Psoas muscle (tissue), 8 donors: ENCODE results near the gene GRIK5. TPM values are rescaled to one million over a fixed set of nuclear protein-coding genes. Genes with fewer than 3 reads are reported as not detected.

Experiments used
- ATAC-seq, 4 donors: fragments of 200-7000 bp; cut with Tn5 transposase; one replicate each; pipeline ENCODE4 v1.9.1; 2020; ENCODE audit warnings: moderate library complexity in 3 of 4, mild to moderate bottlenecking in 2 of 4
- DNase-seq, 2 donors: peaks; one replicate each; pipeline ENCODE4 v3.0.0-alpha.2; 2020
- H3K27ac ChIP-seq: fragments of 200-600 bp; one replicate; pipeline ENCODE4 v1.8.0; 2022
- H3K27me3 ChIP-seq, 3 donors: fragments of 200-600 bp in 1 of 3; one replicate each; pipeline versions ENCODE4 v1.6.1 to v1.8.0; 2013 to 2022; ENCODE audit warnings: low read length in 2 of 3, mild to moderate bottlenecking in 2 of 3, moderate library complexity in 1 of 3; ENCODE audit not compliant: insufficient read depth in 3 of 3
- H3K36me3 ChIP-seq, 2 donors: fragments of 200-600 bp in 1 of 2; one replicate each; pipeline versions ENCODE4 v1.6.1 to v1.8.0; 2013 to 2022; ENCODE audit warnings: low read depth in 1 of 2, mild to moderate bottlenecking in 1 of 2, moderate library complexity in 1 of 2; ENCODE audit not compliant: insufficient read depth in 1 of 2
- H3K4me1 ChIP-seq: fragments of 200-600 bp; one replicate; pipeline ENCODE4 v1.8.0; 2022
- H3K4me3 ChIP-seq: fragments of 200-600 bp; one replicate; pipeline ENCODE4 v1.8.0; 2022; ENCODE audit warnings: mild to moderate bottlenecking
- H3K9me3 ChIP-seq: fragments of 200-600 bp; one replicate; pipeline ENCODE4 v1.8.0; 2022
- CTCF ChIP-seq: fragments of 200-600 bp; IDR thresholded peaks from one replicate; pipeline ENCODE4 v1.8.0; 2022; ENCODE audit warnings: antibody characterized with exemption
- WGBS, 3 donors: extraction: QIAGEN DNeasy Blood & Tissue Kit; methylation state at CpG; one replicate each; pipeline versions ENCODE4 v1.1.6 to v1.1.7; 2013; 5-methylcytosine and 5-hydroxymethylcytosine counted together
- intact Hi-C, 2 donors: fragments of 100-400 bp; cut with DNase I; formaldehyde crosslinking; loops; one replicate each; pipeline versions ENCODE4 v1.11.0 to v1.14.2; 2022
- polyA plus RNA-seq, 3 donors: library from polyadenylated mRNA; stranded (reverse); fragments of 200-250 nt; gene quantifications; one replicate each; pipeline ENCODE4 v1.2.3, GENCODE V29; 2013
- total RNA-seq, 4 donors: library from RNA; stranded (reverse); fragmentation: NEBNext Ultra II Directional in 2 of 4; extraction: Animal tissue kit (Norgen Biotek cat#: 25700) in 2 of 4; gene quantifications; one replicate each; pipeline versions ENCODE4 v1.2.1 to v1.2.4, GENCODE V29; 2021 to 2023
- donor health status: healthy with polysubstance abuse.
- donor health status: DM: no; HTN: no; CAD: no; lungs with moderate emphysema.
- donor health status: Bipolar disorder and iron deficiency.
- donor health status: healthy.
- donor health status: DM: yes; HTN: yes; CAD: no.
- donor health status: DM: no; HTN: no; CAD: no.
- donor health status: DM: no; HTN: no; CAD: no.
- donor health status: DM: yes; HTN: yes; CAD: no.

Gene GRIK5
- total and polyA plus RNA-seq, 7 donors: 0.26 to 0.88 (median 0.45) TPM

GRCh38 chr19:41978470-41978869 lies 91.5 kb downstream of the GRIK5 start:
- 85 to 88% (median 87%) methylated on average over 16 to 17 of the region's 17 CpGs for WGBS, 3 donors
- Histone ChIP-seq H3K4me3 (no peak overlapping the region), H3K4me1 (no peaks in the 10 kb centered on the region), H3K9me3 (no peaks in the 10 kb centered on the region), H3K36me3 (no peaks in the 10 kb centered on the region), H3K27me3 (peaks cover 0 to 4% (median 4%) of the 10 kb centered on the region in 3 donors), H3K27ac (no peak overlapping the region)
- ATAC-seq: no peak
- TF ChIP-seq CTCF: no peak
- intact Hi-C loops: no loop called here
- no peak for DNase-seq

- Histone ChIP-seq H3K36me3 (no peaks in the 10 kb centered on the region), H3K27me3 (peaks cover 0 to 4% (median 4%) of the 10 kb centered on the region in 3 donors), H3K4me1 (no peaks in the 10 kb centered on the region), H3K4me3 (no peak overlapping the region), H3K27ac (no peak overlapping the region), H3K9me3 (no peaks in the 10 kb centered on the region)
- no peak for TF ChIP-seq CTCF
- no peak for DNase-seq
- intact Hi-C loops: no loop called here
- WGBS, 3 donors: 77 to 80% (median 79%) methylated on average over 19 to 22 of the region's 22 CpGs
- no peak for ATAC-seq
These were observed 92.1 kb downstream of the GRIK5 start for GRCh38 chr19:41977916-41978315.

GRCh38 chr19:41974652-41975051 lies 95.4 kb downstream of the GRIK5 start:
- no peaks in the 10 kb centered on the region for H3K4me1 ChIP-seq
- DNase-seq (no peak), ATAC-seq (no peak)
- intact Hi-C loops: no loop called here
- H3K4me3 ChIP-seq: no peak overlapping the region
- H3K36me3 ChIP-seq: no peaks in the 10 kb centered on the region
- H3K9me3 ChIP-seq: no peaks in the 10 kb centered on the region
- H3K27ac ChIP-seq: no peak overlapping the region
- WGBS, 3 donors: 60 to 62% (median 61%) methylated on average over 8 of the region's 8 CpGs
- no peak for TF ChIP-seq CTCF
- H3K27me3 ChIP-seq: peaks cover 0 to 9% (median 4%) of the 10 kb centered on the region in 3 donors

GRCh38 chr19:41971363-41971762 lies 98.6 kb downstream of the GRIK5 start:
- Histone ChIP-seq H3K9me3 (no peaks in the 10 kb centered on the region), H3K4me1 (no peaks in the 10 kb centered on the region), H3K36me3 (no peaks in the 10 kb centered on the region), H3K27ac (no peak overlapping the region), H3K4me3 (no peak overlapping the region), H3K27me3 (peaks cover 0 to 13% (median 0%) of the 10 kb centered on the region in 3 donors)
- no peak for DNase-seq
- intact Hi-C loops: no loop called here
- WGBS, 3 donors: 50 to 59% (median 53%) methylated on average over 11 of the region's 11 CpGs
- no peak for ATAC-seq
- no peak for TF ChIP-seq CTCF

- intact Hi-C loops: no loop called here
- DNase-seq (no peak), ATAC-seq (no peak)
- no peaks in the 10 kb centered on the region for H3K9me3 ChIP-seq
- WGBS, 3 donors: 88 to 91% (median 90%) methylated on average over 19 of the region's 19 CpGs
- no peak overlapping the region for H3K4me3 ChIP-seq
- TF ChIP-seq CTCF: no peak
- no peak overlapping the region for H3K27ac ChIP-seq
- no peaks in the 10 kb centered on the region for H3K36me3 ChIP-seq
- no peaks in the 10 kb centered on the region for H3K4me1 ChIP-seq
- H3K27me3 ChIP-seq: peaks cover 0 to 19% (median 0%) of the 10 kb centered on the region in 3 donors
These were observed 100.1 kb downstream of the GRIK5 start for GRCh38 chr19:41969772-41970458.
